Measurements from ENCODE around the gene BRIP1.

BRIP1 gene

GRCh38 chr17:61662186-61662585 is 201.1 kb downstream of the BRIP1 start:
- DNase-seq (ENCODE audit: low spot score) = peak; percentile 30

DNA sequence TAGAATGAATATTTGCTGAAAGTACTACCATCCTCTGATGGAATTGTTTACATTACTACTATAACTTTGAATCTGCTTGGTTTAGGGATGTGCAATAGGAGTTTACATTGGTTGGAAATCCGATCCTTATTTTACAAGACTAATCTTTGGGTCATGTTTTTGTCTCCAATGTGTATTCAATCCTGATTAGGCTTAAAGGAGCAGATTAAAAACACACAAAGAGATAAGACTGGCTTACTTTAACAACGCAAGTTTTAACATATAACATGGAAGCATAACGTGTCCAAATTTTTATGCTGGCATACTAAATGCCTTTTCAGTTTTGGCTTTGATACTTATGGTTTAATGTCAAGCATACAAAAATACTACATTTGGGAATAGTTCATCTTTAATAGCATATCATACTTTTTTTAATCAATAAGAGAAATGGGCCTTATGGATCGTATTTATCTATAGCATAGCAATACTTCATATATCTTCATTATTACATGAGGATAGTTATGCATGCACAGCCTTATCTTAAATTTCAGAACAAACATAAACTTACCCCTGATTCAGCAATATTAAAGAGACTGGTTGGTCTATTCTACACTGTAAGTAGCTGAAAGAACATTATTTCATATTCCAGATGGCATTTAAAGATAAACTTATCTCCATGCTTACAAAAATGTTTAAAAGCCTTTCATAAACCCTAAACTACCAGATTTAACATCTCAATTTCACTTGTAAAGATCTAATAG is 202.4 kb downstream of the BRIP1 start:
- no peak for DNase-seq (ENCODE audit: low spot score)

DNA sequence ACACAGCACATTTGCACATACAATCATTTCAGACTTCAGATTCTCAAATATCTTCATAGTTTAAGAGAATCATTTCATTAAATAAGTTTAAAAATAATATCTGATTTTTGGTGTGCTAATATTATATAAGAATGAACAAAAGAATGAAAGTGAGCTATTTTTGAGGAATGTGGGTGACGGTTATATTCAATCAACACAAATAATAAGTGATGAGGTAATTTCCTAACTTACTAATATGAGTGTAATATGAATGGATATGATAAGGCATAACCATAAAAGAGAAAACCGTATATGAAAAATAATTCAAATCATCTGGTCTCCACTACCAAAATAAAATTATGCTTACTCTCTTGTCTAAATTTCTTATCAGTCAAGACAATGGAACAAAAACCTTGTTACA is 203.9 kb downstream of the BRIP1 start:
- no peak for DNase-seq (ENCODE audit: low spot score)

GRCh38 chr17:61658183-61658582 is 205.1 kb downstream of the BRIP1 start:
- DNase-seq (ENCODE audit: low spot score) = no peak

GRCh38 chr17:61657338-61657737 is 206.0 kb downstream of the BRIP1 start:
- no peak for DNase-seq (ENCODE audit: low spot score)

- DNase-seq (ENCODE audit: low spot score) = no peak
Observed at GRCh38 chr17:61656721-61657217, 206.6 kb downstream of the BRIP1 start.

DNA sequence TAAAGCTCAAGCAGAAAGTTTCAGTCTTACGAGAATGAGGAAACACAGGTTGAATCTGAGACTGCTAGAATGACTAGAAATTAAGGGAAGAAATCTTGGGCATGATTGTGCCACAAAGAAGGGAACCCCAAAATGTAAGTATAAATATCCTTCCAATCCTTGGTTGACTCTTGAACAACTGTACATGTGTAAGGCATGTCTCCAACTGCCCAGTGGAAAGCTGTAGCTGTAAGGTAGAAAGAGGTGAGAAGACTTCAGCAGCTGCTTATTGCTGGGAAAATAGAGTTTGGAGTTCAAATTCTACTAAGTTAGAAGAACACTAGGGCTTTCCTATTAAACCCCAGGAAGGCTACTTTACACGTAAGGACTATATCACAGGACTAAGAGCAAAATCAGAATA is 212.6 kb downstream of the BRIP1 start:
- no peak for DNase-seq (ENCODE audit: low spot score)

- DNase-seq (ENCODE audit: low spot score) = no peak
Observed at GRCh38 chr17:61648587-61648986, 214.7 kb downstream of the BRIP1 start.

- DNase-seq (ENCODE audit: low spot score) = no peak
Observed at GRCh38 chr17:61647047-61647446, 216.3 kb downstream of the BRIP1 start.

DNA sequence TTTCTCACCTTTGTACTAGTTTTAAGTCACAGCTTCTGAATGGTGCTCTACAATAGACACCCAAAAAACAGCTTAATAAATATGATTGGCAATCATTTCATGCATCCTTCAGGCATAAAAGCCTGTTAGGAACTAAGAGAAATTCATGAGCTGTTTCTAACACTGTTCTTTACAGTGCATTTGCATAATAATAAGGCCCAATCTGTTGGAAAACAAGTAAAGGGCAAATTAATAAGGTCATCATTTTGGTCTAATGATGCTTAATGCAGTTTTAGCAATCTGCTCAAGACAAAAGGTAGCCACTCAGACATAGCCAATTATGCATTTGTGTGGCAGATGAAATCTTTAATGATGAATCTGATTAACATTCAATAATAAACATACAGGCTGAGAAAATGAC is 216.8 kb downstream of the BRIP1 start:
- no peak for DNase-seq (ENCODE audit: low spot score)

DNA sequence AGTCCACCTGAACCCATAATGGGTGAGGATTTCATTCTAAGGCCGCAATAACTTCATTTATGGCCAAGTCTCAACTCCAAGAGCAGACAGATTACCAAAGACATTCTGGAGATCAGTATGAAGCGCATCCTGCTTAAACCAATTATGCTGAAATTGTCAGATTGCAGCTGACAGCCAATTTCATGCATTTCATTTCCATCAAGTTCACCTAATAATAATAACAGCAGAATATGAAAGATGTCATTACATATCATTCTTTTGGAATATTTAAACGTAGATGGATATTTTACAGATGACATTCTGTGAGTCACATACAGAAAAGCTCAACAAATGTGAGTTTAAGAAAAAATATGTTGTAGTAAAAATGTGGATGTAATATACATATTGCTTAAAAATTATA is 217.4 kb downstream of the BRIP1 start:
- peak; percentile 12 for DNase-seq (ENCODE audit: low spot score)

GRCh38 chr17:61644800-61645774 is 218.2 kb downstream of the BRIP1 start:
- no peak for DNase-seq (ENCODE audit: low spot score)

GRCh38 chr17:61642768-61643167 is 220.6 kb downstream of the BRIP1 start:
- DNase-seq (ENCODE audit: low spot score) = no peak

DNA sequence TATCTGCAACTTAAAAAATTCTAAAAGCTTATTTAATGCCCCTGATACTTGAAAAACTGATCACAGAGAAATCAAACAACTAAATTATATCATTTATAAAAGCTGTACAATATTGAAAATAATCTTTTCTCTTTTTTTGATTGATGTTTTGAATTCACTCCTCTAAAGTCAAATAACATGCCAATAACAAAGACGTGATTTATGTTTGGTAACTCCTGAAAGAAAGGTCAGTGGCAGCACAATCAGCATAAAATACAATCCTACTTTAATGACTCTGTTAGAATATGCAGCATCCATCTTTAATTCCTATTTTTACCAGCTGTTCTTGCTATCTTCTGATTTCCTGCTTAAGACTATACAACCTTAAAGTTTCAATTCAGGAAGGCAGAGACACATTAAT is 221.6 kb downstream of the BRIP1 start:
- no peak for DNase-seq (ENCODE audit: low spot score)

GRCh38 chr17:61641084-61641483 is 222.2 kb downstream of the BRIP1 start:
- no peak for DNase-seq (ENCODE audit: low spot score)

DNA sequence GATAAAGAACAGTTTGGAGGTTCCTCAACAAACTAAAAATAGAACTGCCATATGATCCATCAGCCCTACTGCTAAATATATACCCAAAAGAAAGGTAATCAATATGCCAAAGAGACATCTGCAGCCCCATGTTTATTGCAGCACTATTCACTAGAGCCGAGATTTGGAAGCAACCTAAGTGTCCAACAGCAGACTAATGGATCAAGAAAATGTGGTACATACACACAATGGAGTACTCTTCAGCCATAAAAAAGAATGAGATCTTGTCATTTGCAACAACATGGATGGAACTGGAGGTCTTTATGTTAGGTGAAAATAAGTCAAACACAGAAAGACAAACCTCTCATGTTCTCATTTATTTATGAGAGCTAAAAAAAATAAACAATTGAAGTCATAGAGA is 223.5 kb downstream of the BRIP1 start:
- no peak for DNase-seq (ENCODE audit: low spot score)

GRCh38 chr17:61638087-61638486 is 225.2 kb downstream of the BRIP1 start:
- no peak for DNase-seq (ENCODE audit: low spot score)

- DNase-seq (ENCODE audit: low spot score) = peak; percentile 9
Observed at GRCh38 chr17:61635913-61636432, 227.4 kb downstream of the BRIP1 start.

DNA sequence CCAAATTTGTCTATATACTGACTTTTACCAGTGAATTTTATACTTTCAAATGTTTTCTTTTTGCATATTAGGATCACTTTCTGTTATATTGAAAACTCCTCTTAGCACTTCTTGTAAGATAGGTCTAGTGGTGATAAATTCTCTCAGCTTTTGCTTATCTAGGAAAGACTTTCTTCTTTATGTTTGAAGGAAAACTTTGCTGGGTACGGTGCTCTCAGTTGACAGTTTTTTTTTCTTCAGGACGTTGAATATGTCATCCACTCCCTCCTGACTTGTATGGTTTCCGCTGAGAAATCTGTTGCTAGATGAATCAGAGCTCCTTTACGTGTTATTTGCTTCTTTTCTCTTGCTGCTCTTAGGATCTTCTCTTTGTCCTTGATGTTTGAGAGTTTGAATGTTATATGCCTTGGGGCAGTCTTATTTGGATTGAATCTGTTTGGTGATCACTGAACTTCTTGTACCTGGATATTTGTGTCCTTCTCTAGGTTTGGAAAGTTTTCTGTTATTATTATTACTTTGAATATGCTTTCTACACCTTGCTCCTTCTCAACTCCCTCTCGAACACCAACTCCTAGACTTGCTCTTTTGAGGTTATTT is 228.3 kb downstream of the BRIP1 start:
- no peak for DNase-seq (ENCODE audit: low spot score)

- DNase-seq (ENCODE audit: low spot score) = no peak
Observed at GRCh38 chr17:61634011-61634539, 229.3 kb downstream of the BRIP1 start.

DNA sequence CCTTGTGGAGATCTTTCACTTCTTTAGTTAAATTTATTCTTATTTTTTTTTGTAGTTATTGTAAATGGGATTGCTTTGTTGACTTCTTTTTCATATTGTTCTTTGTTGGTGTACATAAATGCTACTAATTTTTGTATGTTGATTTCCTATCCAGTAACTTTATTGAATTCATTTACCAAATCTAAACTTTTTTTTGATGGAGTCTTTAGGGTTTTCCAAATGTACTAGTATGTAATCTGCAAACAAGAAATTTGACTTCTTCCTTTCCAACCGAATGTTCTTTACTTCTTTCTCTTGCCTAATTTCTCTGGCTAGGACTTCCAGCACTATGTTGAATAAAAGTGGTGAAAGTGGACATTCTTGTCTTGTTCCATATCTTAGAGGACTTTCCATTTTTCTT is 230.5 kb downstream of the BRIP1 start:
- DNase-seq (ENCODE audit: low spot score) = no peak

- DNase-seq (ENCODE audit: low spot score) = no peak
Observed at GRCh38 chr17:61631800-61632199, 231.5 kb downstream of the BRIP1 start.

Data from putamen (tissue), 1 donor.